Right lobe of liver (tissue), 6 donors: ENCODE results near the gene ASPSCR1. TPM values are rescaled to one million over a fixed set of nuclear protein-coding genes. Genes with fewer than 3 reads are reported as not detected.

Experiments
- ATAC-seq, 4 donors: fragments of 200-7000 bp; cut with Tn5 transposase; one replicate each; pipeline ENCODE4 v1.9.1; 2020; ENCODE audit warnings: mild to moderate bottlenecking in 4 of 4, moderate library complexity in 4 of 4
- DNase-seq, 3 donors: peaks; one replicate each; pipeline ENCODE4 v3.0.0-alpha.2; 2020
- H3K27ac ChIP-seq, 3 donors: fragments of 200-600 bp; one replicate each; pipeline ENCODE4 v1.8.0; 2022
- H3K27me3 ChIP-seq, 2 donors: fragments of 200-600 bp; one replicate each; pipeline ENCODE4 v1.8.0; 2022
- H3K36me3 ChIP-seq, 4 donors: fragments of 200-600 bp; sonication (generic) in 1 of 4; one replicate each; pipeline versions ENCODE4 v1.5.1 to v1.8.0; 2017 to 2022; ENCODE audit warnings: control low read depth in 1 of 4
- H3K4me1 ChIP-seq, 4 donors: fragments of 200-600 bp; sonication (generic) in 1 of 4; one replicate each; pipeline versions ENCODE4 v1.5.1 to v1.8.0; 2017 to 2022; ENCODE audit warnings: control low read depth in 1 of 4
- H3K4me3 ChIP-seq, 3 donors: fragments of 200-600 bp; one replicate each; pipeline ENCODE4 v1.8.0; 2022
- H3K9me3 ChIP-seq, 4 donors: fragments of 200-600 bp; sonication (generic) in 1 of 4; one replicate each; pipeline versions ENCODE4 v1.5.1 to v1.8.0; 2017 to 2022; ENCODE audit warnings: control low read depth in 1 of 4
- CTCF ChIP-seq, 4 donors: fragments of 200-600 bp in 3 of 4; fragments of 450-650 bp in 1 of 4; IDR thresholded peaks; one replicate each; pipeline versions ENCODE4 v1.5.1 to v1.8.0; 2016 to 2022; ENCODE audit warnings: antibody characterized with exemption in 4 of 4, mild to moderate bottlenecking in 2 of 4
- POLR2A ChIP-seq: fragments of 450-650 bp; IDR thresholded peaks from one replicate; pipeline ENCODE4 v1.6.1; 2017; ENCODE audit warnings: antibody characterized with exemption, mild to moderate bottlenecking
- WGBS: methylation state at CpG from one replicate; pipeline ENCODE4 v1.1.6; 2018; ENCODE audit warnings: low coverage, low lambda C conversion rate; ENCODE audit not compliant: insufficient coverage; ENCODE audit errors: missing lambda C conversion rate; 5-methylcytosine and 5-hydroxymethylcytosine counted together
- intact Hi-C, 2 donors: fragments of 100-400 bp; cut with DNase I; formaldehyde crosslinking; loops; one replicate each; pipeline versions ENCODE4 v1.11.2 to v1.14.1; 2022
- total RNA-seq, 6 experiments: library from RNA; depleted of rRNA in 2 of 6; stranded (reverse); fragments of >200 nt in 2 of 6; fragmentation: NEBNext Ultra II Directional in 3 of 6; extraction: Animal tissue kit (Norgen Biotek cat#: 25700) in 3 of 6; gene quantifications; one replicate each; pipeline versions ENCODE4 v1.1.0 to v1.2.4, GENCODE V29; 2016 to 2023
- donor health status: DM: no; HTN: yes; CAD: no.
- donor health status: DM: no; HTN: no; CAD: no.
- donor health status: DM: no; HTN: no; CAD: no.
- donor health status: DM: no; HTN: yes; CAD: no.
- donor health status: DM: no; HTN: yes; CAD: no.

Gene ASPSCR1
- total RNA-seq, 6 experiments from 2014 or later: 24.4 to 55.6 (median 32.9) TPM

DNA sequence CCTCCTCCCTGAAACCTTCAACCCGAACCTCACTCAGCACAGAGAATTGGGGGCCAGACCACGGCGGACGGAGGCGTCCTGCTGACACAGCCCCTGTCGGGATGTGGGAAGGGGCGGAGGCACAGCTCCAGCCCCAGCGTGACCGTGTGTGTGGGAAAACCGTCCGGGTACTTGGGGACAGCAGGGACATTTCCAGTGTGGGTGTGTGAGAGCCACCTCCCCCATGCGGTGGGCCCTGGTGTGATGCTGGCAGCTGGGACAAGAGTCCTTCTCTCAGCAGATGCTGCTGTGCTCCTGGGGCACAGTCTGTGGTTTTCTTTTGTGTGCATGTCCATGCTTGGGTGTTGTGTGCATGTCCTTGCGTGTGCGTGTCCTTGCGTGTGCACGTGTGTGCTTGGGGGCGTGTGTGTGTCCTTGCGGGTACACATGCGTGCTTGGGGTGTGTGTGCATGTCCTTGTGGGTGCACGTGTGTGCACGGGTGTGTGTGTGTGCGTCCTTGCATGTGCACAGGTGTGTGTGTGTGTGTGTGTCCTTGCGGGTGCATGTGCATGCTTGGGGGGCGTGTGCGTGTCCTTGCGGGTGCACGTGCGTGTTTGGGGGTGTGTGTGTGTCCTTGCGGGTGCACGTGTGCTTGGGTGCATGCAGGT lies 28.4 kb downstream of the ASPSCR1 start:
- Histone ChIP-seq H3K4me1 (peaks cover 0 to 3% (median under 1%) of the 10 kb centered on the region in 4 donors), H3K9me3 (no peaks in the 10 kb centered on the region), H3K27me3 (no peaks in the 10 kb centered on the region), H3K36me3 (no peaks in the 10 kb centered on the region), H3K4me3 (no peak overlapping the region), H3K27ac (no peak overlapping the region)
- no peak for TF ChIP-seq CTCF (IDR thresholded peaks at IDR 0.05)
- TF ChIP-seq POLR2A: no peak
- ATAC-seq: no peak
- 83% methylated on average over 8 of the region's 30 CpGs for WGBS
- DNase-seq: no peak
- intact Hi-C loops: no loop called here

DNA sequence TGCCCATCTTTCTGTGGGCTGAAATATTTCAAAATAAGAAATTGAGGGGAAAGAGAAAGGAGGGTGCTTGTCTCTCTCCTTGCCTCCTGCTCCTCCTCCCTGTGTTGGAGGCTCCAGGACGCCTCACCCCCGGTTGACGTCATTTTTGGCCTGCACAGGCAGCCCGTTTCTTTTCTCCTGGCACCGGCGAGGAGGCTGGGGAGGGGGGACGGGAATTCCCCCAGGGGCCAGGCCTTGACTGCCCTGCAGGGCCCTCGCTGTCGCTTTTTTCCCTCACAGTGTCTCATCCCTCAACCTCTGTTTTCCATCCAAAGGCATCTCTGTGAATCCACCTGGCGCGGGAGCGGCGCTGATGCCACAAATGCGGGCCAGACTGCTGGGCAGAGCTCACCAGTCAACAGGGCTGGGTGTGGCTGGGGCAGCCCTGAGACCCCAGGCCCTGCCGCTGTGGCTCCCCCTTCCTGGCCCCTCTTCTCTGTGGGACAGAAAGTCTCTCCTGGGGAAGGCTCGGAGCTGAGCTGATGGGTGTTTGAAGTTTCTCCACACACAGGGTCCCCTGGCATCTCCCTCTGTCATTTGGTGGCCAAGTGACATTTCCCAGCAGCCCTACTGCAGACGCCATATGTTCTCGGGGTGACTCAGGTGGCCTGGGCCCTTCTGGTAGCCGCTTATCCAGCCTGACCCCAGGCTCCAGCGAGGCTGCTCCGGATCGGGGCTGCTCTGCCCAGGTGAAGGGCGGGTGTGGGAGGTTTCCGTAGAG lies 29.2 kb downstream of the ASPSCR1 start:
- no peaks in the 10 kb centered on the region for H3K9me3 ChIP-seq
- no peaks in the 10 kb centered on the region for H3K27me3 ChIP-seq
- peaks cover 0 to 3% (median 0%) of the 10 kb centered on the region in 4 donors for H3K36me3 ChIP-seq
- H3K4me3 ChIP-seq: no peak overlapping the region
- H3K27ac ChIP-seq: no peak overlapping the region
- TF ChIP-seq CTCF (IDR thresholded peaks at IDR 0.05) (no peak), POLR2A (no peak)
- 76% methylated on average over 11 of the region's 24 CpGs for WGBS
- intact Hi-C loops: no loop called here
- ATAC-seq (no peak), DNase-seq (no peak)
- no peaks in the 10 kb centered on the region for H3K4me1 ChIP-seq

- 92% methylated on average over 2 of the region's 6 CpGs for WGBS
- H3K4me1 ChIP-seq: no peaks in the 10 kb centered on the region
- intact Hi-C loops: no loop called here
- DNase-seq (no peak), ATAC-seq (no peak)
- H3K9me3 ChIP-seq: no peaks in the 10 kb centered on the region
- H3K4me3 ChIP-seq: no peak overlapping the region
- H3K27me3 ChIP-seq: no peaks in the 10 kb centered on the region
- TF ChIP-seq POLR2A (no peak), CTCF (IDR thresholded peaks at IDR 0.05) (no peak)
- H3K27ac ChIP-seq: no peak overlapping the region
- peaks cover 0 to 8% (median 0%) of the 10 kb centered on the region in 4 donors for H3K36me3 ChIP-seq
Measured at GRCh38 chr17:82007228-82007494, 29.7 kb downstream of the ASPSCR1 start.

- no peak for TF ChIP-seq POLR2A
- TF ChIP-seq CTCF (IDR thresholded peaks at IDR 0.05): no peak
- WGBS: 60% methylated on average over 1 of the region's 30 CpGs
Measured at GRCh38 chr17:82007495-82008257, 30.2 kb downstream of the ASPSCR1 start.

More at GRCh38 chr17:82007495-82008257, 30.2 kb downstream of the ASPSCR1 start:
- Histone ChIP-seq H3K27me3 (no peaks in the 10 kb centered on the region), H3K4me3 (no peak overlapping the region), H3K9me3 (no peaks in the 10 kb centered on the region), H3K27ac (no peak overlapping the region), H3K36me3 (peaks cover 0 to 9% (median 0%) of the 10 kb centered on the region in 4 donors), H3K4me1 (no peaks in the 10 kb centered on the region)
- no peak for ATAC-seq
- intact Hi-C loops: no loop called here
- no peak for DNase-seq
